ENCODE results near the gene RPTOR.

The RPTOR gene

GRCh38 chr17:80738020-80738808 is 193.6 kb downstream of the RPTOR start:
- H3K4me3 ChIP-seq (ENCODE audit: low read depth, low read length) = no peak overlapping the region
- H3K27ac ChIP-seq = no peak overlapping the region

GRCh38 chr17:80738987-80739730 is 194.5 kb downstream of the RPTOR start:
- H3K79me2 ChIP-seq = peaks cover 2% of the 10 kb centered on the region

More at GRCh38 chr17:80738020-80738808, 193.6 kb downstream of the RPTOR start:
- no peaks in the 10 kb centered on the region for H3K4me1 ChIP-seq
- H3K27me3 ChIP-seq (ENCODE audit: control insufficient read depth, insufficient read depth, low read length) = no peaks in the 10 kb centered on the region
- H3K9ac ChIP-seq = no peak overlapping the region
- peaks cover 2% of the 10 kb centered on the region for H3K79me2 ChIP-seq
- H3K36me3 ChIP-seq (ENCODE audit: control insufficient read depth, insufficient read depth, low read length) = no peaks in the 10 kb centered on the region
- H3K9me3 ChIP-seq (ENCODE audit: control insufficient read depth, low read length) = no peaks in the 10 kb centered on the region
- H3K4me2 ChIP-seq (ENCODE audit: low read length) = no peak overlapping the region
- no peak overlapping the region for H2AFZ ChIP-seq
- no peak for TF ChIP-seq CTCF (IDR thresholded peaks at IDR 0.05)

GRCh38 chr17:80740141-80740540 is 195.5 kb downstream of the RPTOR start:
- H3K79me2 ChIP-seq = peaks cover 2% of the 10 kb centered on the region

More at GRCh38 chr17:80738987-80739730, 194.5 kb downstream of the RPTOR start:
- Histone ChIP-seq H3K9ac (no peak overlapping the region), H3K4me3 (ENCODE audit: low read depth, low read length) (no peak overlapping the region), H3K36me3 (ENCODE audit: control insufficient read depth, insufficient read depth, low read length) (no peaks in the 10 kb centered on the region), H2AFZ (no peak overlapping the region), H3K4me1 (no peaks in the 10 kb centered on the region), H3K4me2 (ENCODE audit: low read length) (no peak overlapping the region), H3K27ac (no peak overlapping the region), H3K27me3 (ENCODE audit: control insufficient read depth, insufficient read depth, low read length) (no peaks in the 10 kb centered on the region), H3K9me3 (ENCODE audit: control insufficient read depth, low read length) (no peaks in the 10 kb centered on the region)
- no peak for TF ChIP-seq CTCF (IDR thresholded peaks at IDR 0.05)

GRCh38 chr17:80742091-80742490 is 197.5 kb downstream of the RPTOR start:
- Histone ChIP-seq H3K9ac (no peak overlapping the region), H3K27ac (no peak overlapping the region), H2AFZ (no peak overlapping the region), H3K27me3 (ENCODE audit: control insufficient read depth, insufficient read depth, low read length) (no peaks in the 10 kb centered on the region), H3K4me3 (ENCODE audit: low read depth, low read length) (no peak overlapping the region), H3K4me2 (ENCODE audit: low read length) (no peak overlapping the region), H3K4me1 (peaks cover 2% of the 10 kb centered on the region), H3K36me3 (ENCODE audit: control insufficient read depth, insufficient read depth, low read length) (no peaks in the 10 kb centered on the region), H3K9me3 (ENCODE audit: control insufficient read depth, low read length) (no peaks in the 10 kb centered on the region), H3K79me2 (no peaks in the 10 kb centered on the region)
- no peak for TF ChIP-seq CTCF (IDR thresholded peaks at IDR 0.05)

More at GRCh38 chr17:80740141-80740540, 195.5 kb downstream of the RPTOR start:
- no peak overlapping the region for H3K4me2 ChIP-seq (ENCODE audit: low read length)
- H2AFZ ChIP-seq = no peak overlapping the region
- no peak for TF ChIP-seq CTCF (IDR thresholded peaks at IDR 0.05)
- H3K4me3 ChIP-seq (ENCODE audit: low read depth, low read length) = no peak overlapping the region
- H3K4me1 ChIP-seq = peaks cover 2% of the 10 kb centered on the region
- no peak overlapping the region for H3K9ac ChIP-seq
- no peaks in the 10 kb centered on the region for H3K27me3 ChIP-seq (ENCODE audit: control insufficient read depth, insufficient read depth, low read length)
- H3K27ac ChIP-seq = no peak overlapping the region
- no peaks in the 10 kb centered on the region for H3K9me3 ChIP-seq (ENCODE audit: control insufficient read depth, low read length)
- H3K36me3 ChIP-seq (ENCODE audit: control insufficient read depth, insufficient read depth, low read length) = no peaks in the 10 kb centered on the region

Data from parathyroid adenoma (tissue), 2 donors.